Vagina (tissue), 2 donors: ENCODE results near the gene BEAN1.

Experiments used
- CTCF ChIP-seq, 3 experiments: fragments of 450-650 bp in 2 of 3; fragments of 200-600 bp in 1 of 3; sonication (generic) in 1 of 3; IDR thresholded peaks; one replicate each; pipeline ENCODE4 v1.5.1; 2017 to 2019; ENCODE audit warnings: antibody characterized with exemption in 3 of 3, mild to moderate bottlenecking in 2 of 3, moderate library complexity in 2 of 3
- POLR2A ChIP-seq, 2 donors: fragments of 450-650 bp; IDR thresholded peaks; one replicate each; pipeline ENCODE4 v1.6.1; 2017; ENCODE audit warnings: antibody characterized with exemption in 2 of 2, mild to moderate bottlenecking in 2 of 2, moderate library complexity in 2 of 2
- POLR2AphosphoS5 ChIP-seq, 2 donors: sonication (generic); formaldehyde crosslinking; IDR thresholded peaks; one replicate each; pipeline ENCODE4 v1.9.0; 2017; ENCODE audit warnings: antibody characterized with exemption in 2 of 2, mild to moderate bottlenecking in 2 of 2, low read depth in 1 of 2; ENCODE audit not compliant: insufficient read depth in 1 of 2

- TF ChIP-seq CTCF (IDR thresholded peaks at IDR 0.05) (no peak), POLR2A (IDR thresholded peaks at IDR 0.05) (no peak), POLR2AphosphoS5 (IDR thresholded peaks at IDR 0.05; ENCODE audit: insufficient read depth in 1 of 2, low read depth in 1 of 2) (no peak)
These were observed 60.6 kb downstream of the BEAN1 start for GRCh38 chr16:66487580-66488275.
